K562 (cell line): ENCODE data around the gene PLEKHA6. TPM values are rescaled to one million over a fixed set of nuclear protein-coding genes. Genes with fewer than 3 reads are reported as not detected.

Source experiments
- ATAC-seq: fragments of 200-7000 bp; cut with Tn5 transposase; 3 replicates; pipeline ENCODE4 v1.9.1; 2020; ENCODE audit warnings: moderate library complexity
- BruUV-seq: library from RNA; stranded (reverse); fragments of 400-500 nt; replicated peaks from 2 replicates; lab custom pipeline; 2021; lab: Mats Ljungman, UMichigan
- CTCF ChIA-PET: fragments of 300-600 bp; formaldehyde crosslinking; extraction: SDS; loops from one replicate; lab custom pipeline; 2021; ENCODE audit warnings: low intra/inter-chr PET ratio; lab: Yijun Ruan, JAX
- POLR2A ChIA-PET: fragments of 300-600, 350-650 bp; sonication (Branson Sonifier 250); formaldehyde crosslinking; extraction: SDS; loops from one replicate; lab custom pipeline; 2021; ENCODE audit warnings: antibody characterized with exemption, inconsistent platforms; lab: Yijun Ruan, JAX
- DNase-seq, 4 experiments: peaks; one replicate each; pipeline versions ENCODE4 v3.0.0 to v3.0.0-alpha.2; 2011 to 2018; ENCODE audit warnings: low spot score in 3 of 4, mixed read lengths in 3 of 4; ENCODE audit errors: extremely low read depth in 1 of 4
- FAIRE-seq: peaks from 2 replicates; lab custom pipeline; 2011; peaks lifted over from hg19 to GRCh38; lab: Jason Lieb, UNC
- H2AFZ ChIP-seq: 2 replicates; pipeline ENCODE4 v1.6.0; 2011; ENCODE audit warnings: low read depth, low read length, control low read depth, inconsistent platforms
- H3K27ac ChIP-seq: fragments of 200-600 bp; 3 replicates; pipeline ENCODE4 v1.8.0; 2011; ENCODE audit warnings: low read depth, mild to moderate bottlenecking, control low read depth, inconsistent platforms, low read length, moderate library complexity, mixed read lengths; ENCODE audit errors: extremely low read depth
- H3K27me3 ChIP-seq, 2 experiments: fragments of 300-600 bp in 1 of 2; 2 replicates in 1 of 2; 3 replicates in 1 of 2; pipeline versions ENCODE4 v1.6.0 to v1.8.0; 2011; ENCODE audit warnings: inconsistent platforms in 2 of 2, low read length in 2 of 2, mild to moderate bottlenecking in 1 of 2, mixed read lengths in 1 of 2, moderate library complexity in 1 of 2; ENCODE audit not compliant: control insufficient read depth in 2 of 2, insufficient read depth in 2 of 2
- H3K36me3 ChIP-seq: fragments of 300-600 bp; 3 replicates; pipeline ENCODE4 v1.8.0; 2011; ENCODE audit warnings: mild to moderate bottlenecking, low read length, inconsistent platforms; ENCODE audit not compliant: control insufficient read depth, insufficient read depth
- H3K4me1 ChIP-seq, 2 experiments: fragments of 200-600 bp in 1 of 2; replicated peaks in 1 of 2; 2 replicates in 1 of 2; 3 replicates in 1 of 2; pipeline versions ENCODE4 v1.5.1 to v1.8.0; 2011; ENCODE audit warnings: inconsistent platforms in 2 of 2, low read length in 2 of 2, mild to moderate bottlenecking in 1 of 2, mixed read lengths in 1 of 2, moderate library complexity in 1 of 2; ENCODE audit not compliant: control insufficient read depth in 2 of 2, insufficient read depth in 2 of 2
- H3K4me2 ChIP-seq: 2 replicates; pipeline ENCODE4 v1.6.1; 2011; ENCODE audit warnings: low read length, control low read depth, inconsistent platforms, mixed read lengths; ENCODE audit not compliant: insufficient read depth
- H3K4me3 ChIP-seq: fragments of 200-600 bp; sonication (generic), shearing (Covaris generic); 2 replicates; pipeline ENCODE4 v1.5.1; 2016; ENCODE audit warnings: control low read depth, inconsistent platforms
- H3K79me2 ChIP-seq: fragments of 200-600 bp; 3 replicates; pipeline ENCODE4 v1.8.0; 2011; ENCODE audit warnings: low read length, inconsistent platforms; ENCODE audit not compliant: control insufficient read depth, insufficient read depth
- H3K9ac ChIP-seq, 2 experiments: 2 replicates each; pipeline versions ENCODE4 v1.6.0 to v1.6.1; 2011; ENCODE audit warnings: low read depth in 2 of 2, low read length in 2 of 2, control low read depth in 1 of 2, inconsistent platforms in 1 of 2, mild to moderate bottlenecking in 1 of 2, mixed read lengths in 1 of 2; ENCODE audit not compliant: insufficient read depth in 1 of 2
- H3K9me1 ChIP-seq: one replicate; pipeline ENCODE4 v1.6.0; 2011; ENCODE audit warnings: inconsistent platforms, mild to moderate bottlenecking, low read length, moderate library complexity; ENCODE audit not compliant: control insufficient read depth, insufficient read depth
- H3K9me3 ChIP-seq: replicated peaks from 2 replicates; pipeline ENCODE4 v1.5.1; 2011; ENCODE audit warnings: low read depth, low read length, inconsistent platforms; ENCODE audit not compliant: control insufficient read depth, insufficient read depth
- H4K20me1 ChIP-seq: replicated peaks from 2 replicates; pipeline ENCODE4 v1.6.1; 2011; ENCODE audit warnings: low read length, inconsistent platforms, mixed read lengths; ENCODE audit not compliant: control insufficient read depth, insufficient read depth
- BCLAF1 ChIP-seq, 2 experiments: fragments of 450-650 bp in 1 of 2; IDR thresholded peaks; 2 replicates each; pipeline ENCODE4 v1.6.1; 2011 to 2017; ENCODE audit warnings: low read depth in 2 of 2, antibody characterized with exemption in 1 of 2, borderline replicate concordance in 1 of 2, low read length in 1 of 2, mild to moderate bottlenecking in 1 of 2, mixed read lengths in 1 of 2; ENCODE audit not compliant: control insufficient read depth in 1 of 2
- CREB5 ChIP-seq: fragments of 250-450 bp; sonication (Bioruptor Pico); IDR thresholded peaks from 2 replicates; pipeline ENCODE4 v1.5.0; 2020; ENCODE audit warnings: mild to moderate bottlenecking
- GABPB1 ChIP-seq: sonication (generic); formaldehyde crosslinking; IDR thresholded peaks from 2 replicates; pipeline ENCODE4 v1.8.0; 2022; ENCODE audit warnings: mild to moderate bottlenecking, missing genetic modification reagents
- MEF2A ChIP-seq: IDR thresholded peaks from 2 replicates; pipeline ENCODE4 v1.6.1; 2011; ENCODE audit warnings: low read depth, mild to moderate bottlenecking, low read length, moderate library complexity; ENCODE audit not compliant: control insufficient read depth
- NFYB ChIP-seq: IDR thresholded peaks from 2 replicates; pipeline ENCODE4 v1.6.1; 2011; ENCODE audit warnings: mild to moderate bottlenecking, moderate library complexity; ENCODE audit not compliant: insufficient read length; ENCODE audit errors: extremely low read depth
- PCBP1 ChIP-seq: fragments of 200-400 bp; formaldehyde crosslinking; IDR thresholded peaks from 2 replicates; pipeline ENCODE4 v1.6.1; 2018; ENCODE audit warnings: mild to moderate bottlenecking, low read depth, low read length; ENCODE audit not compliant: poor library complexity, severe bottlenecking
- RBFOX2 ChIP-seq: fragments of 200-400 bp; formaldehyde crosslinking; IDR thresholded peaks from 2 replicates; pipeline ENCODE4 v1.6.1; 2017; ENCODE audit warnings: low read depth, mild to moderate bottlenecking, low read length, moderate library complexity
- TRIM24 ChIP-seq, 2 experiments: fragments of 450-650 bp; IDR thresholded peaks; 2 replicates each; pipeline ENCODE4 v1.6.1; 2016
- U2AF1 ChIP-seq: fragments of 200-400 bp; formaldehyde crosslinking; optimal IDR thresholded peaks from 2 replicates; pipeline ENCODE3; 2017; ENCODE audit warnings: mild to moderate bottlenecking, low read depth, low read length, moderate library complexity
- ZEB2 ChIP-seq: fragments of 450-650 bp; IDR thresholded peaks from 2 replicates; pipeline ENCODE4 v1.6.1; 2016
- ZNF23 ChIP-seq: fragments of 250-450 bp; sonication (Bioruptor Pico); IDR thresholded peaks from 2 replicates; pipeline ENCODE4 v1.4.0; 2020; ENCODE audit warnings: mild to moderate bottlenecking
- ZNF316 ChIP-seq: fragments of 450-650 bp; IDR thresholded peaks from 2 replicates; pipeline ENCODE4 v1.6.1; 2016
- ZNF511 ChIP-seq: sonication (generic); formaldehyde crosslinking; IDR thresholded peaks from 2 replicates; pipeline ENCODE4 v1.8.0; 2022; ENCODE audit warnings: mild to moderate bottlenecking, missing genetic modification reagents
- ZNF696 ChIP-seq: fragments of 250-450 bp; sonication (Bioruptor Pico); conservative IDR thresholded peaks from 2 replicates; pipeline ENCODE4 v1.4.0; 2020; ENCODE audit warnings: mild to moderate bottlenecking, moderate library complexity
- WGBS: fragments of 100-300 bp; shearing (Covaris generic); methylation state at CpG from one replicate; pipeline ENCODE4 v1.1.6; 2016; ENCODE audit warnings: low coverage, mixed read lengths; ENCODE audit not compliant: insufficient coverage; ENCODE audit errors: missing lambda C conversion rate; 5-methylcytosine and 5-hydroxymethylcytosine counted together
- in situ Hi-C: fragments of 300-500 bp; cut with MboI; formaldehyde crosslinking; loops from 4 replicates; pipeline ENCODE4 v1.15.0; 2018; ENCODE audit warnings: inconsistent platforms, mixed read lengths
- intact Hi-C: fragments of 100-400 bp; cut with micrococcal nuclease; formaldehyde crosslinking; loops from 2 replicates; pipeline ENCODE4 v1.14.2; 2022
- polyA plus RNA-seq, 8 experiments: library from polyadenylated mRNA; depleted of rRNA in 4 of 8; stranded (reverse) in 5 of 8; unstranded in 3 of 8; fragments of >200 nt; fragmentation: Nextera tagmentation in 2 of 8; fragmentation: Illumina TruSeq in 1 of 8; extraction: Ambion mirVana in 2 of 8; extraction: Trizol in 1 of 8; gene quantifications; 2 replicates each; pipeline versions ENCODE4 v1.2.1 to v1.2.3, GENCODE V29; 2011 to 2014; ENCODE audit warnings: inconsistent platforms in 1 of 8, missing spikeins in 1 of 8
- total RNA-seq, 7 experiments: library from RNA; depleted of rRNA in 6 of 7; stranded (reverse); fragments of >200 nt in 6 of 7; fragmentation: Illumina TruSeq in 2 of 7; extraction: Trizol in 2 of 7; gene quantifications; 2 replicates each; pipeline versions ENCODE4 v1.2.1 to v1.2.3, GENCODE V29; 2011 to 2021; ENCODE audit warnings: low replicate concordance in 1 of 7

PLEKHA6 gene
- total and polyA plus RNA-seq, 9 of the 15 experiments (the other 6 are each of a cell fraction or from before 2014, with no cell fraction given): under 0.01 to 0.33 (median 0.01) TPM; not detected in 4

- BruUV-seq: no TSS peak
- Histone ChIP-seq H4K20me1 (0 out of 2 replicates have a peak, but pooled peaks cover 4% of the 10 kb centered on the region), H3K9me1 (no peaks in the 10 kb centered on the region), H3K36me3 (no peaks in the 10 kb centered on the region), H3K9ac (no peak overlapping the region), H2AFZ (no peak overlapping the region), H3K27me3 (peaks cover 41 to 73% of the 10 kb centered on the region in 2 experiments), H3K9me3 (no peaks in the 10 kb centered on the region; the same call in 1 of the 2 replicates), H3K4me3 (no peak overlapping the region), H3K4me2 (no peak overlapping the region), H3K4me1 (peaks cover 4 to 5% of the 10 kb centered on the region in 2 experiments; a peak in 3 of 5 replicates), H3K27ac (no peak overlapping the region), H3K79me2 (no peaks in the 10 kb centered on the region)
- in situ Hi-C loops: no loop called here
- ATAC-seq (no peak), FAIRE-seq (no peak), DNase-seq (no peak)
- no peak for TF ChIP-seq ZEB2
- no peak for TF ChIP-seq NFYB
- TF ChIP-seq ZNF696 (CRISPR knock-in tag): no peak
- no peak for TF ChIP-seq TRIM24 (IDR thresholded peaks at IDR 0.05)
- TF ChIP-seq PCBP1: no peak
- TF ChIP-seq RBFOX2: no peak
- no peak for TF ChIP-seq ZNF23
- no peak for TF ChIP-seq BCLAF1 (IDR thresholded peaks at IDR 0.05; ENCODE audit: borderline replicate concordance in 1 of 2, control insufficient read depth in 1 of 2, low read depth in 2 of 2, low read length in 1 of 2)
- TF ChIP-seq ZNF511 (CRISPR knock-in tag): no peak
- no peak for TF ChIP-seq GABPB1 (CRISPR knock-in tag)
- TF ChIP-seq CREB5 (CRISPR knock-in tag): no peak
- TF ChIP-seq ZNF316: no peak
- TF ChIP-seq U2AF1: no peak
- TF ChIP-seq MEF2A: no peak
- intact Hi-C loops: no loop called here
- ChIA-PET CTCF (no interaction called here), POLR2A (interaction anchor here (0.7 to 1.4 kb wide), 2 partner anchors 36 to 57 kb away, joined by 3 to 6 read pairs; no protein-coding TSS in a partner anchor)
- 6% methylated on average over 7 of the region's 7 CpGs for WGBS
Observed at GRCh38 chr1:204191456-204191855, 168.3 kb downstream of the PLEKHA6 start.
